ENCODE data around the gene CEP104.

GRCh38 chr1:3773572-3774275 is 83.3 kb downstream of the CEP104 start:
- TF ChIP-seq CTCF (IDR thresholded peaks at IDR 0.05; ENCODE audit: low read depth, low read length, missing input control) (no peak), MAX (IDR thresholded peaks at IDR 0.05) (no peak), SP1 (IDR thresholded peaks at IDR 0.05) (no peak), REST (IDR thresholded peaks at IDR 0.05) (no peak), NR2F2 (IDR thresholded peaks at IDR 0.05) (no peak), EGR1 (IDR thresholded peaks at IDR 0.05; ENCODE audit: low read depth in 2 of 2) (no peak), TAF1 (conservative IDR thresholded peaks at IDR 0.05) (no peak), HNF4A (conservative IDR thresholded peaks at IDR 0.05) (no peak), GABPA (IDR thresholded peaks at IDR 0.05 in 1 of 2, conservative IDR thresholded peaks at IDR 0.05 in 1 of 2) (no peak), HNF4G (IDR thresholded peaks at IDR 0.05) (no peak), ZBTB33 (IDR thresholded peaks at IDR 0.05) (no peak), YY1 (IDR thresholded peaks at IDR 0.05) (no peak)

Data from liver (tissue), 3 donors.